Omental fat pad (tissue), 4 donors: ENCODE results near the gene TACC2. TPM values are rescaled to one million over a fixed set of nuclear protein-coding genes. Genes with fewer than 3 reads are reported as not detected.

Experiments
- ATAC-seq: fragments of 150-250 bp; one replicate; pipeline ENCODE4 v1.9.1; 2016; ENCODE audit warnings: mild to moderate bottlenecking, moderate library complexity; ENCODE audit not compliant: low FRiP score
- DNase-seq: peaks from one replicate; pipeline ENCODE4 v3.0.0-alpha.2; 2019; ENCODE audit warnings: low spot score
- total RNA-seq, 4 donors: library from RNA; depleted of rRNA; stranded (reverse); fragments of >200 nt; gene quantifications; one replicate each; pipeline ENCODE4 v1.1.0, GENCODE V29; 2016
- TF ChIP-seq, protein P1 (sequence below), 3 donors: fragments of 450-650 bp; IDR thresholded peaks; one replicate each; pipeline ENCODE4 v1.5.1; 2016 to 2017; ENCODE audit warnings: antibody characterized with exemption in 3 of 3, mild to moderate bottlenecking in 3 of 3, moderate library complexity in 2 of 3

TACC2 gene
- total RNA-seq, 4 donors from 2014 or later: 23.8 to 33.6 (median 29.4) TPM

DNA sequence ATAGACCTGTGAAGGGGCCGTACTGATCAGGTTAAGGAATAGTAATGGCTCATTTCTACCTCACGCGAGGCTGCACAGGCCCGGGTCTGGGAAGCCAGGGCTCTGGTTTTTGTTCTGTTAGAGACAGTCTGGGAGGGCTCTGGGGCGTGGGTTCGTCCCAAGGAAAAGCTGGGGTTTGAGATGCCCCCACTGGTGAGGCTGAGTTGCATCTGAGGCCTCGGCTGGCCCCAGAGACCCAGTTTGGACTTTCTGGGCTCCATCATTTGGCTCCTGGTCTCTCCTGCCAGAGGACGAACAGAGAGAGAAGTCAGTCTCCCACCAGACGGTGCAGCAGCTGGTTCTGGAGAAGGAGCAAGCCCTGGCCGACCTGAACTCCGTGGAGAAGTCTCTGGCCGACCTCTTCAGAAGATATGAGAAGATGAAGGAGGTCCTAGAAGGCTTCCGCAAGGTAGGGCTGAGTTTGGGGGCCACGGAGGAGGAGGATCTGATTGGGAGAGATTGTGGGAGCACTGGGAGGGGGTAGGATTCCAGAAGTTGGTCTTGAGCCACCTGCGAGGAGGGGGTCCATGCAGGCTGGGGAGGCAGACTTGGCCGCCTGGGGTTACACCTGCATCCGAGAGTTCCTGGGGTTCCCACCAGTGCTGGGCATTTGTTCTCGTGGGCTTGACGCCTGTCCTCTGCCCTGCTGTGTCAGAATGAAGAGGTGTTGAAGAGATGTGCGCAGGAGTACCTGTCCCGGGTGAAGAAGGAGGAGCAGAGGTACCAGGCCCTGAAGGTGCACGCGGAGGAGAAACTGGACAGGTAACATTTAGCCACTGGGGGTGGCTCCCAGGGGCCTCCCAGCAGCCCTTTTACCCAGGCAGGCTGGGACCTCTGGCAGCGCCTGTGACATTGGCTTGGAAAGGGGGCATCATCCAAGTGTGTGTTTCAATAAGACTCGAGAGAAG, 259.7 kb downstream of the TACC2 start:
- ATAC-seq (no peak), DNase-seq (no peak)

DNA sequence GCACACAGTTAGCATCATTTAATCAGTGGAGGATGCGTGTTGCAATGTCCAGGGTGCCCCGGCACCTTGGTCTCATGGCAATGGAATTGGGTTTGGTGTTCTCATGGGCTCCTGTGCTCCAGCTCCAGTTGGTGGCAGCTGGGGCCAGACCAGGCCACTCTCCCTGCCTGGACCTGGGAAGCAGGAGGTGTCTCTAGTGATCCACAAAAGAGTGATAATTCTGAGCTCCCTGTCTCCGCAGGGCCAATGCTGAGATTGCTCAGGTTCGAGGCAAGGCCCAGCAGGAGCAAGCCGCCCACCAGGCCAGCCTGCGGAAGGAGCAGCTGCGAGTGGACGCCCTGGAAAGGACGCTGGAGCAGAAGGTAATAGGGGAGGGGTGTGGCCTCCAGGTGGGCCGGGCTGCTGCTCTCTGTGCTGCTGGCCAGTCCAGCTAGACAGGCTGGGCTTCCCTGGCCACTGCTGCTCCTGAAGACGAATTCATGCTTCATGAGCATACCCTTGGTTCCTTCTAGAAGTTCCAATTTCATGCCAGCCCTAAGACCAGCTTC, 260.4 kb downstream of the TACC2 start:
- no peak for DNase-seq
- ATAC-seq: no peak
- TF ChIP-seq, protein P1, sequence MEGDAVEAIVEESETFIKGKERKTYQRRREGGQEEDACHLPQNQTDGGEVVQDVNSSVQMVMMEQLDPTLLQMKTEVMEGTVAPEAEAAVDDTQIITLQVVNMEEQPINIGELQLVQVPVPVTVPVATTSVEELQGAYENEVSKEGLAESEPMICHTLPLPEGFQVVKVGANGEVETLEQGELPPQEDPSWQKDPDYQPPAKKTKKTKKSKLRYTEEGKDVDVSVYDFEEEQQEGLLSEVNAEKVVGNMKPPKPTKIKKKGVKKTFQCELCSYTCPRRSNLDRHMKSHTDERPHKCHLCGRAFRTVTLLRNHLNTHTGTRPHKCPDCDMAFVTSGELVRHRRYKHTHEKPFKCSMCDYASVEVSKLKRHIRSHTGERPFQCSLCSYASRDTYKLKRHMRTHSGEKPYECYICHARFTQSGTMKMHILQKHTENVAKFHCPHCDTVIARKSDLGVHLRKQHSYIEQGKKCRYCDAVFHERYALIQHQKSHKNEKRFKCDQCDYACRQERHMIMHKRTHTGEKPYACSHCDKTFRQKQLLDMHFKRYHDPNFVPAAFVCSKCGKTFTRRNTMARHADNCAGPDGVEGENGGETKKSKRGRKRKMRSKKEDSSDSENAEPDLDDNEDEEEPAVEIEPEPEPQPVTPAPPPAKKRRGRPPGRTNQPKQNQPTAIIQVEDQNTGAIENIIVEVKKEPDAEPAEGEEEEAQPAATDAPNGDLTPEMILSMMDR (IDR thresholded peaks at IDR 0.05): no peak

More for the DNA sequence above, 259.7 kb downstream of the TACC2 start:
- TF ChIP-seq, protein P1 (IDR thresholded peaks at IDR 0.05): no peak

DNA sequence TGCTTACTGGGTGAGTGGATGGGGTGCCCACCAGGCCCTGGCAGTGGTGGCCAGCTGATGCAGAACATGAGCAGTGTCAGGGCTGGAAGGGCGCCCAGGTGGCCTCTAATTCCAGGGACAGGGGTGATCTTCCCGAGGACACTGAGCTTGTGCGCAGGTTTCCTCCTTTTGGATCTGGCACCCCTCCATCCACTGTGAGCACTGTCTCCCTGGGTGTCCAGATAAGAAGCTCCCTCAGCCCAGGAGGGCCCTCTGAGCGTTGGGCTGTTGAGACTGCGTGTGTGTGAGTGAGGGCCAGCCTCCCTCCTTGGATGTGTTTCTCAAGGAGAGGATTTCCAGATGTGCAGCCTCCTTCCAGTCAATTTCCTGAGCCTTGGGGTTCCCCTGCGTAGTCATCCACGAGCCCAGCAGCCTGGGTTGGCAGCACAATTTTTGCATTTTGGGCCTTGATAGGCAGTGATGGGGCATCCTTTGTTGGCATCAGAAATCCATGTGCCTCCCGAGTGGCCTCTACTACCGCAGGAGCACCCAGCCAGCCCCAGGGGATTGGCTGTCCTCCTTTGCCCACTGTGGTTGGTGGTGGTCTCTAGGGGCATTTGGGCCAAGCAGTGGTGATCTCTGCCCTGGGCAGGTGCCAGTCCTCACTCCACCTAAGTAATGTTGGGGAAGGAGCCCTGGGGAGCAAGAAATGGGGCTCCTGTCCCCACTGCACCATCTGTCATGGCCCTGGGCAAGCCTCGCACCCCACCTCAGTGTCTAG, 261.2 kb downstream of the TACC2 start:
- DNase-seq (no peak), ATAC-seq (no peak)
- TF ChIP-seq, protein P1 (IDR thresholded peaks at IDR 0.05): no peak

DNA sequence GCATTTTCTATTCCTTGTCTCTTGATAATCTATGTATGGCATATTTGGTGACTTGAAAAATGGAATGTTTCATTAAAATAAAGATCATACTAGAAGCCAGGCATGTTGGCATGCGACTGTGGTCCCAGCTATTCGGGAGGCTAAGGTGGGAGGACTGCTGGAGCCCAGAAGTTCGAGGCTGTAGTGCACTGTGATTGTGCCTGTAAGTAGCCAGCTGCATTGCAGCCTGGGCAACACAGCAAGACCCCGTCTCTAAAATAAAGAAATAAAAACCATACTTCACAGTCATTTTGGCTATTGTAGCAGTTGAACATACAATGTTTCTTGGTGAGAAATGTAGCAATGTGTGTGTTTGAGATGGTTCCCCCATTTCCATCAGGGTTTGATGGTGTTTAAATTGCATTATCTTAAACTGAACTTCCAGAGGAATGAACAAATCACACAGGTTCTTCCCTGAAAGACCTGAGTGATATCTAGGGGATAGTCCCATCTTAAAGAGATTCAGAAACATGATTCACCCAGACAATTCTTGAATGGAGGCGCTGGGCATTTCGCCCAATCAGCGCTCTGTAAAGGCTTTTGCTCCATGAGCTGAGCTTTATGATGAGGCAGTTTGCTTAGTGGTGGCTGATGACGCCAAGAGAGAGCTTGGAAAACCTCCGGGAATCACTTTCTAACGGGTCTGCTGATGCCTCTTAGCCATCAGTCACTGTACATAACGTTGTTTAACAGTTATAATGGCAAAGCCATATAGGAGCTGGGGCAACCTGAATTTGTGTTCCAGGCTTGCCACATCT, 262.7 kb downstream of the TACC2 start:
- ATAC-seq (no peak), DNase-seq (no peak)
- TF ChIP-seq, protein P1 (IDR thresholded peaks at IDR 0.05): no peak

DNA sequence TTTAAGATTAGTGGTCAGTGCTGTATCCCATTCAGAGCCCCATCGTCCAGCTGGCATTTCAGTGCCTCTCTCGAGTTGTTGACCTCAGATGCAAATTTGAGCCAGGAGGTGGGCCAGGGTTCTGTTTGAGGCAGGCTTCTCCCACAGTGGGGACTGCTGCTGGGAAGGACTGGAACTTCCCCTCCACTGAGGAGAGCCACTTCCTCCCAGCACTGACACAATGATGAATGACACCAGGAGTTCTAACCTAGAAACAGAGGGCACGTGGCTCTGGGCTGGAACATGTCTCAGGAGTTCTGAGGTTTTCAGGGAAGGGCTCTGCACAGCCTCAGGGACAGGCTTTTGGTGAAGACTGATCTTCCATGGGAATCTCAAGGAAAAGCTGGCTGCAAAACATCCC, 263.8 kb downstream of the TACC2 start:
- TF ChIP-seq, protein P1 (IDR thresholded peaks at IDR 0.05): no peak
- ATAC-seq (no peak), DNase-seq (no peak)

DNA sequence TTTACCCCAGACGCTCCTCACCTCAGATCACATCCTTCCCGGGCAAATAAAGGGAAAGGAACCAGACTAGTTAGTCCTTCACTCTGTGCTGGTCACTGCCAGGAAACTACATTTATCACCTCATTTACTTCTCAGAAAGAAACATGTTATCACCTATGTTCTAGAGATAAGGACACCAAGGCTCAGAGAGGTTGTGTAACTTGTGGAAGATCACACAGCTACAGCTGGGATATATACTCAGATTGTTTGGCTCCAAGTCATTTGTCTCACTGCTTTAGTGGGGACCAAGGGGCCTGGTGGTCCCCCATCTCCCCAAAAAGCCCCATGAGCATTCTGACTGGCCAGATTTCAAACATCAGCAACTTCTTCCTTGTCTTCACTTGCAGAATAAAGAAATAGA, 264.6 kb downstream of the TACC2 start:
- ATAC-seq: no peak
- TF ChIP-seq, protein P1 (IDR thresholded peaks at IDR 0.05): no peak
- DNase-seq: no peak
